Activated CD8-positive, alpha-beta memory T cell treated with anti-CD3 and anti-CD28 coated beads, Interleukin-2, amount 10 ng/mL, durations not matched to agents 7 days and 5 days (primary cell): ENCODE data around the gene PTPRT. TPM values are rescaled to one million over a fixed set of nuclear protein-coding genes. Genes with fewer than 3 reads are reported as not detected.

Source experiments
- ATAC-seq: fragments of 150-1000 bp; cut with Tn5 transposase; one replicate; pipeline ENCODE4 v1.10.0; 2021; ENCODE audit warnings: moderate library complexity
- CTCF ChIA-PET: fragments of 350-600 bp; sonication (Branson Sonifier 250); formaldehyde crosslinking; loops from one replicate; lab custom pipeline; 2021; ENCODE audit warnings: antibody characterized with exemption; lab: Charles Lee
- DNase-seq: peaks from one replicate; pipeline ENCODE4 v3.0.0-alpha.2; 2020
- H3K27ac Mint-ChIP-seq: one replicate; pipeline ENCODE4 v1.8.0; 2021; ENCODE audit warnings: mild to moderate bottlenecking, mixed read lengths
- H3K27me3 Mint-ChIP-seq: one replicate; pipeline ENCODE4 v1.8.0; 2021; ENCODE audit warnings: mixed read lengths
- H3K36me3 Mint-ChIP-seq: one replicate; pipeline ENCODE4 v1.8.0; 2021; ENCODE audit warnings: mild to moderate bottlenecking, mixed read lengths
- H3K4me1 Mint-ChIP-seq: one replicate; pipeline ENCODE4 v1.8.0; 2021; ENCODE audit warnings: mixed read lengths
- H3K4me3 Mint-ChIP-seq: one replicate; pipeline ENCODE4 v1.8.0; 2021; ENCODE audit warnings: mild to moderate bottlenecking, moderate library complexity, mixed read lengths
- H3K9me3 Mint-ChIP-seq: one replicate; pipeline ENCODE4 v1.8.0; 2022; ENCODE audit warnings: low read depth, mixed read lengths
- total RNA-seq, 2 experiments: library from RNA; stranded (reverse); gene quantifications; one replicate each; pipeline ENCODE4 v1.2.3, GENCODE V29; 2021

Gene PTPRT
- total RNA-seq, 2 experiments from 2014 or later, result not detected

GRCh38 chr20:42063141-42063540, 1126.6 kb downstream of the PTPRT start:
- DNase-seq (no peak), ATAC-seq (no peak)
- Mint-ChIP-seq H3K4me3 (no peak overlapping the region), H3K27ac (no peak overlapping the region), H3K36me3 (no peaks in the 10 kb centered on the region), H3K9me3 (no peaks in the 10 kb centered on the region), H3K27me3 (no peaks in the 10 kb centered on the region), H3K4me1 (no peaks in the 10 kb centered on the region)
- CTCF ChIA-PET, result no interaction called here

GRCh38 chr20:42053350-42053749, 1136.4 kb downstream of the PTPRT start:
- DNase-seq, result no peak
- CTCF ChIA-PET, result no interaction called here
- Mint-ChIP-seq H3K36me3 (no peaks in the 10 kb centered on the region), H3K4me3 (no peak overlapping the region), H3K27me3 (no peaks in the 10 kb centered on the region), H3K9me3 (no peaks in the 10 kb centered on the region), H3K4me1 (no peaks in the 10 kb centered on the region), H3K27ac (no peak overlapping the region)
- no peak for ATAC-seq

- H3K4me3 Mint-ChIP-seq, result no peak overlapping the region
- H3K9me3 Mint-ChIP-seq, result no peaks in the 10 kb centered on the region
- CTCF ChIA-PET, result no interaction called here
- no peaks in the 10 kb centered on the region for H3K36me3 Mint-ChIP-seq
- no peaks in the 10 kb centered on the region for H3K27me3 Mint-ChIP-seq
- ATAC-seq (no peak), DNase-seq (no peak)
- no peak overlapping the region for H3K27ac Mint-ChIP-seq
- H3K4me1 Mint-ChIP-seq, result no peaks in the 10 kb centered on the region
Observed at GRCh38 chr20:42051921-42052320, 1137.8 kb downstream of the PTPRT start.

GRCh38 chr20:42046371-42047085, 1143.2 kb downstream of the PTPRT start:
- no peak for ATAC-seq
- Mint-ChIP-seq H3K27me3 (no peaks in the 10 kb centered on the region), H3K36me3 (no peaks in the 10 kb centered on the region), H3K4me3 (no peak overlapping the region), H3K27ac (no peak overlapping the region), H3K9me3 (no peaks in the 10 kb centered on the region), H3K4me1 (no peaks in the 10 kb centered on the region)
- CTCF ChIA-PET, result no interaction called here
- DNase-seq, result no peak

GRCh38 chr20:42043921-42044320, 1145.8 kb downstream of the PTPRT start:
- DNase-seq, result no peak
- H3K4me3 Mint-ChIP-seq, result no peak overlapping the region
- CTCF ChIA-PET, result no interaction called here
- no peak overlapping the region for H3K27ac Mint-ChIP-seq
- ATAC-seq, result no peak
- no peaks in the 10 kb centered on the region for H3K27me3 Mint-ChIP-seq
- no peaks in the 10 kb centered on the region for H3K9me3 Mint-ChIP-seq
- no peaks in the 10 kb centered on the region for H3K36me3 Mint-ChIP-seq
- H3K4me1 Mint-ChIP-seq, result no peaks in the 10 kb centered on the region

GRCh38 chr20:42041000-42041565, 1148.6 kb downstream of the PTPRT start:
- ATAC-seq (no peak), DNase-seq (no peak)
- H3K27me3 Mint-ChIP-seq, result no peaks in the 10 kb centered on the region
- H3K4me3 Mint-ChIP-seq, result no peak overlapping the region
- H3K27ac Mint-ChIP-seq, result no peak overlapping the region
- H3K4me1 Mint-ChIP-seq, result no peaks in the 10 kb centered on the region
- CTCF ChIA-PET, result no interaction called here
- H3K36me3 Mint-ChIP-seq, result no peaks in the 10 kb centered on the region
- no peaks in the 10 kb centered on the region for H3K9me3 Mint-ChIP-seq

GRCh38 chr20:42027746-42028268, 1161.9 kb downstream of the PTPRT start:
- H3K4me3 Mint-ChIP-seq, result no peak overlapping the region
- no peaks in the 10 kb centered on the region for H3K27me3 Mint-ChIP-seq
- H3K9me3 Mint-ChIP-seq, result peaks cover 2% of the 10 kb centered on the region
- DNase-seq (no peak), ATAC-seq (no peak)
- no peaks in the 10 kb centered on the region for H3K4me1 Mint-ChIP-seq
- H3K36me3 Mint-ChIP-seq, result no peaks in the 10 kb centered on the region
- CTCF ChIA-PET, result no interaction called here
- no peak overlapping the region for H3K27ac Mint-ChIP-seq

- Mint-ChIP-seq H3K36me3 (no peaks in the 10 kb centered on the region), H3K4me3 (no peak overlapping the region), H3K4me1 (no peaks in the 10 kb centered on the region), H3K27me3 (no peaks in the 10 kb centered on the region), H3K9me3 (peaks cover 2% of the 10 kb centered on the region), H3K27ac (no peak overlapping the region)
- DNase-seq (no peak), ATAC-seq (no peak)
- CTCF ChIA-PET, result no interaction called here
Observed at GRCh38 chr20:42026599-42026998, 1163.1 kb downstream of the PTPRT start.

GRCh38 chr20:42024653-42025052, 1165.1 kb downstream of the PTPRT start:
- Mint-ChIP-seq H3K36me3 (no peaks in the 10 kb centered on the region), H3K9me3 (peaks cover 2% of the 10 kb centered on the region), H3K4me3 (no peak overlapping the region), H3K4me1 (no peaks in the 10 kb centered on the region), H3K27me3 (no peaks in the 10 kb centered on the region), H3K27ac (no peak overlapping the region)
- ATAC-seq (no peak), DNase-seq (no peak)
- CTCF ChIA-PET, result no interaction called here
